Lower lobe of right lung (tissue), 2 donors: Measurements from ENCODE around the gene FAM234A. TPM values are rescaled to one million over a fixed set of nuclear protein-coding genes. Genes with fewer than 3 reads are reported as not detected.

Source experiments
- ATAC-seq, 2 donors: fragments of 200-7000 bp; cut with Tn5 transposase; one replicate each; pipeline ENCODE4 v1.9.1; 2020 to 2022; ENCODE audit warnings: mild to moderate bottlenecking in 2 of 2, moderate library complexity in 2 of 2
- DNase-seq: peaks from one replicate; pipeline ENCODE4 v3.0.0-alpha.2; 2020
- H3K27ac ChIP-seq: fragments of 200-600 bp; one replicate; pipeline ENCODE4 v1.8.0; 2022
- H3K27me3 ChIP-seq: fragments of 200-600 bp; one replicate; pipeline ENCODE4 v1.8.0; 2022; ENCODE audit warnings: low read depth
- H3K36me3 ChIP-seq: fragments of 200-600 bp; one replicate; pipeline ENCODE4 v1.8.0; 2022; ENCODE audit warnings: mild to moderate bottlenecking
- H3K4me1 ChIP-seq: fragments of 200-600 bp; one replicate; pipeline ENCODE4 v1.8.0; 2022
- H3K4me3 ChIP-seq: fragments of 200-600 bp; one replicate; pipeline ENCODE4 v1.8.0; 2022; ENCODE audit warnings: mild to moderate bottlenecking
- H3K9me3 ChIP-seq: fragments of 200-600 bp; one replicate; pipeline ENCODE4 v1.8.0; 2022
- CTCF ChIP-seq: fragments of 200-600 bp; IDR thresholded peaks from one replicate; pipeline ENCODE4 v1.8.0; 2022; ENCODE audit warnings: antibody characterized with exemption, mild to moderate bottlenecking
- intact Hi-C: fragments of 100-400 bp; cut with DNase I; formaldehyde crosslinking; loops from one replicate; pipeline ENCODE4 v1.11.0; 2022
- total RNA-seq: library from RNA; stranded (reverse); fragmentation: NEBNext Ultra II Directional; extraction: Animal tissue kit (Norgen Biotek cat#: 25700); gene quantifications from one replicate; pipeline ENCODE4 v1.2.1, GENCODE V29; 2021
- donor health status: DM: no; HTN: yes; CAD: no; lungs with severe emphysema.

FAM234A gene
- total RNA-seq, 1 donor from 2014 or later, result 51.7 TPM

GRCh38 chr16:270381-271255 lies 36.0 kb downstream of the FAM234A start:
- intact Hi-C loops, result no loop called here
- H3K27me3 ChIP-seq, result peaks cover 22% of the 10 kb centered on the region
- no peak overlapping the region for H3K4me3 ChIP-seq
- H3K4me1 ChIP-seq, result peaks cover 8% of the 10 kb centered on the region
- H3K36me3 ChIP-seq, result no peaks in the 10 kb centered on the region
- DNase-seq, result no peak
- no peak for ATAC-seq
- TF ChIP-seq CTCF, result no peak
- no peak overlapping the region for H3K27ac ChIP-seq
- H3K9me3 ChIP-seq, result no peaks in the 10 kb centered on the region

GRCh38 chr16:272633-273546 lies 38.3 kb downstream of the FAM234A start:
- Histone ChIP-seq H3K27me3 (peaks cover 27% of the 10 kb centered on the region), H3K27ac (no peak overlapping the region), H3K4me3 (no peak overlapping the region), H3K9me3 (no peaks in the 10 kb centered on the region), H3K36me3 (no peaks in the 10 kb centered on the region), H3K4me1 (peaks cover 8% of the 10 kb centered on the region)
- no peak for ATAC-seq
- TF ChIP-seq CTCF, result no peak
- no peak for DNase-seq
- intact Hi-C loops, result no loop called here

- intact Hi-C loops, result no loop called here
- TF ChIP-seq CTCF, result no peak
- peak; percentile 1 to 3 for ATAC-seq
Observed at GRCh38 chr16:273547-274421, 39.2 kb downstream of the FAM234A start.

GRCh38 chr16:275041-275641 lies 40.5 kb downstream of the FAM234A start:
- no peak for TF ChIP-seq CTCF
- Histone ChIP-seq H3K4me1 (peaks cover 8% of the 10 kb centered on the region), H3K27me3 (peaks cover 37% of the 10 kb centered on the region), H3K27ac (no peak overlapping the region), H3K4me3 (peak overlapping the region; percentile 58), H3K9me3 (no peaks in the 10 kb centered on the region), H3K36me3 (no peaks in the 10 kb centered on the region)
- no peak for DNase-seq
- ATAC-seq, result peak in 1 of 2 donors; percentile 15
- intact Hi-C loops, result no loop called here

More at GRCh38 chr16:273547-274421, 39.2 kb downstream of the FAM234A start:
- H3K27ac ChIP-seq, result no peak overlapping the region
- H3K27me3 ChIP-seq, result peaks cover 27% of the 10 kb centered on the region
- no peak for DNase-seq
- no peaks in the 10 kb centered on the region for H3K36me3 ChIP-seq
- H3K4me3 ChIP-seq, result no peak overlapping the region
- no peaks in the 10 kb centered on the region for H3K9me3 ChIP-seq
- peaks cover 8% of the 10 kb centered on the region for H3K4me1 ChIP-seq
